GM12873 (cell line): Measurements from ENCODE around the gene AAGAB.

Source experiments
- TF ChIP-seq, protein P1 (sequence below): IDR thresholded peaks from 2 replicates; pipeline ENCODE4 v1.5.1; 2012; ENCODE audit warnings: low read depth, mild to moderate bottlenecking, moderate library complexity, low read length, control low read depth; ENCODE audit not compliant: insufficient read depth; ENCODE audit errors: missing control alignments

The AAGAB gene

DNA sequence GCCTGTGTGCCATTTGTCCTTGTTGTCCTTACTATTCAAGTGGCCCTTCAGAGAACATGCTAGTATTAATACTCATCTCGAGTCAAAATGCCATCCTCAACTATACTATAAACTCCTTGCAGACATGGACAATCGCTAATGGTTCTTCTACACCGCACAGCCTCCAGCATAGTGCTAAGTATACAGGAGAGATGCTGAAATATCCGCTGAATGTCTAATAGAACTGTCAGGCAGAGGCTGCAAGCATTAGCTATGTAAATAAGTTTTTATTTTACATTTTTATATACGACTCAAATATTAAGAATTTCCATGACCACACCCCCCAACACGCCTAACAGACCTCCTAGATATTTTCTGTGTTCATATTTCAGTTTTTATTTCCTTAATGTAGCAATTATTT, 39.4 kb downstream of the AAGAB start:
- TF ChIP-seq, protein P1, sequence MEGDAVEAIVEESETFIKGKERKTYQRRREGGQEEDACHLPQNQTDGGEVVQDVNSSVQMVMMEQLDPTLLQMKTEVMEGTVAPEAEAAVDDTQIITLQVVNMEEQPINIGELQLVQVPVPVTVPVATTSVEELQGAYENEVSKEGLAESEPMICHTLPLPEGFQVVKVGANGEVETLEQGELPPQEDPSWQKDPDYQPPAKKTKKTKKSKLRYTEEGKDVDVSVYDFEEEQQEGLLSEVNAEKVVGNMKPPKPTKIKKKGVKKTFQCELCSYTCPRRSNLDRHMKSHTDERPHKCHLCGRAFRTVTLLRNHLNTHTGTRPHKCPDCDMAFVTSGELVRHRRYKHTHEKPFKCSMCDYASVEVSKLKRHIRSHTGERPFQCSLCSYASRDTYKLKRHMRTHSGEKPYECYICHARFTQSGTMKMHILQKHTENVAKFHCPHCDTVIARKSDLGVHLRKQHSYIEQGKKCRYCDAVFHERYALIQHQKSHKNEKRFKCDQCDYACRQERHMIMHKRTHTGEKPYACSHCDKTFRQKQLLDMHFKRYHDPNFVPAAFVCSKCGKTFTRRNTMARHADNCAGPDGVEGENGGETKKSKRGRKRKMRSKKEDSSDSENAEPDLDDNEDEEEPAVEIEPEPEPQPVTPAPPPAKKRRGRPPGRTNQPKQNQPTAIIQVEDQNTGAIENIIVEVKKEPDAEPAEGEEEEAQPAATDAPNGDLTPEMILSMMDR, result no peak

DNA sequence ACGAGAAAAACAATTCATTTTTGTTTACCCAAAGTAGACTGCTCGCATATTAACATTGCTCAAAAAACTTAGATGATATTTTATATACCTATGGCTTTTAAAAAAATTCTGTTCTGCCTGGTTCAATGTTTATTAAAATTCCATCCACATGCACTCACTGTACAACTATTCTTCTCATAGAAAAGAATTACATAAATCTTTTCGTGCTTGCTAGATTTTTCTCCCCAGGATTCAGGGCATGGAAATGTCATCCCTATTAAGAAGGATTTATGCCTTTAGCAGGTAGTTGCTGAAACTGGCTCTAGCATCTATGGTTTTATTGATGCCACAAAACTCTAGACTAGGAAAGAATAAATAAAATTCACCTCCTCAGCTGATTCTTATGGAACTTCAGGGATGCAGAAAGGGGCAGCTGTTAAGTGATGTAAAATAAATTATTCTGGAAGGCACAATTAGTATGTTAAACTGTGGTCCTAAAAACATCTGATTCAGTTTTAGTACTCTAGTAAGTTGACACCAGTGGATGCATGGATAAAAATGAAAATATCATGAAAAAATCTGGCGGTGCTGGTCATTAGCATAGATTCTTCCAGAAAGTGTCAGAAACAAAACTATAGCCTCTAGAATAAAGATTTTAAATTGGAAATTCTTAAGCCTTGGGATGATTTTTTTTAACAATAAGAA, 41.6 kb downstream of the AAGAB start:
- TF ChIP-seq, protein P1, result no peak

DNA sequence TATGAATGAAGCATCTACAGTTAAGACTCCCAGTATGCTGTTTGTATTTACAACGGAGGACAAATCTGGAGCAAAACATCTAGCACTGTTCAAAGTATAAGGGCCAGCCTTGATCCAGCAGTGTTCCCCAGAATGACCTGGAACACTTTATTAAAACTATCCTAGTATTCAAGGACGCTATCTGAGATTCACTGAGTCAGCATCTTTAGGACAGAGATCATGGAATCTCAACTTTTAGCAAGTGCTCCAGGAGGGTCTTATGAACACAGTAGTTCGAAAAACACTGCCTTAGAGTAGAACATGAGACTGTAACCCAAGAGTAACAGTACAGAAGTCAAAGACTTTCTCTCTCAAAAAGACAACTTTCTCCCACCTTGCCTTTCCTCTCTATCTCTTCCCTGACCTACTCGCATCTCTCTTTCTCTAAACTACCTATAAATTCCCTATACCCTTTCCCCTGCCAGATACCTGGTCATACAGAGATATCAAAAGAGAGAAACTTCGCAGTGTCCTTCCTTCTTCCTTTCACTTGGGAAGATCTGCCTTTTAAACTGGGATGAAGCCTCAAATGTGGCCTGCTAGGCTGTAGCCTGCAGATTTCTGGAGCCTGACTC, 43.8 kb downstream of the AAGAB start:
- TF ChIP-seq, protein P1, result no peak

DNA sequence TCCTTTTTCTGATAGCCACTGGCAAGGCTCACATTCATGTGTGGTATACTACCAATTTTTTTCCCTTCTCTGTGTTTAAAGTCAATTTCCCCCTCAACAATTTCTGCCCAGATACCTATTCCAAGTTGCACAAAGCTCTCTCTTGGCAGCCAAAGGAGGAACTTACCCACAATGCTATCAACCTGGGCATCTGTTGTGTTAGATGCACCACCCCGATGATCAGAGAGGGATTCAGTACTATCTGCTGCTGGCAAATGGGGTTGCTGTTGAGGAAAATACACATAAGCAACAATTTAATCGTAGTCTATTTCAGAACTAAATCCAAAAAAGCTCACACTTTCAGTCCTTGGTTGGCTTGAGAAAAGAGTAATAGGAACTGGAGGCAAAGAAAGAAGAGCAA, 46.1 kb downstream of the AAGAB start:
- TF ChIP-seq, protein P1, result no peak

DNA sequence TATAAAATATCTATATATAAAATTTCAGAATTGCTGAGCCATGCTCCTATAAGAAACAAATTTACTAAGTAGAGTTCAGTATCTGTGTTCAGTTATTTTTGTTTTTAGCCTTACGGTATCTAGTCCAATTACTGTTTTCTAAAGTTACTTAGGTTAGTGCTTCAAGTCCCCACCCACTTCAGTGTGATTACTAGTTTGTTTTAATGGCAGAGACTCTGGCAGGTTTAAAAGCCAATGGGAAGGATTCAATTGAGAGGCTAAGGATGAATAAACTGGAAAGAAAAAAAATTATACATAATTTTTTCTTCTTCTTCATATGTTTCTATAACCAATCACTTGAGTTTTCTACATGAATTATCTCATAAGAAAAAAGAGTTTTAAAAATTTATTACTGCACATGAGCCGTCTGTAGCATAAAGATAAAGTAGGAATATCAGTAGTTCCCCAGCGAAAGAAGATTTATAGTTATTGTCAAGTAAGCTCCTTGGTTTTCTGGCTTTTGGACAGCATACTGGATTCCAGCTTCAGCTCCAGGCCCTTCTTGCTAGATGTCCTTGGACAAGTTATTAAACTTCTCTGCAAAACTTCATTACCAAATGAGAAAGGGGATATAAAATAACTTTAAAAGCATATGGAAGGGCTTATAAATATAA, 46.8 kb downstream of the AAGAB start:
- TF ChIP-seq, protein P1, result no peak

DNA sequence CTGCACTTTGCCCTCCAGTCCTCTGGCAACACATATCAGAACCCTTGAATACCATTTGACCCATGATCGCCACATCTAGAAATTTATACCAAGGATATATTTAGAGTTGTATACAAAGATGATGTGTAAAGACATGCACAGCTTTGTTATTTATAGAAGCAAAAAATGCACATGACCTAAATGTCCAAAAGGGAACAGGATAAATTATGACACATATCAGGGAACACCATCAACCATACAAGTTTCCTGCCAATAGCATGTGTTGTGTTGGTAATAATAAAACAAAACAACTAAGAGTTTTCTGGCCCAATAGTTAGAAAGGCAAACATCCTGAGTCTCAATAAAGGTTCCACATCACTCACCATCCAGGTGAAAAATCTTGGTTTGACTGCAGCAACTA, 51.5 kb downstream of the AAGAB start:
- TF ChIP-seq, protein P1, result no peak

DNA sequence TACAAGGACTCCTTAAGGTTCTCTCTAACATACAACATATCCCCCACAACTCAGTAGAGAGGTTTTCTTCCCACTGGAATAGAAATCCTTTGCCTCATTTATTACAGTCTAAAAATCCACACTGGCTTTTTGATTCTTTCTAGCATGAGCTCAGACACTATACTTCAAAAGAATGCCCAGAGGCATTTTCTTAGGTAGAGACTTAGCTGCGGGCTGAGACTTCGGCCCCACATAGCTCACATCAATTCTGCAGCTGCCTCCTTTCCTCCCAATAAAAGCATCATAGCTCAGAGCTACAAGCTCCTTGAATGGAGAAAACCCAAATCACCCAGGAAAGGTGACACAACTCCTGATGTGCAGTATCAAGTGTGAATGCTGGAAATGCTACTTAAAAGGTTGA, 52.4 kb downstream of the AAGAB start:
- TF ChIP-seq, protein P1, result no peak
